Neural cell (in vitro differentiated cells): ENCODE results near the gene EZR.
"Not testable (repeated sequence)": the region's sequence is repeated elsewhere in the genome, so short reads cannot be mapped to it uniquely, and the experiment has no call there.

Experiments used
- EP300 ChIP-seq: fragments of 450-650 bp; conservative IDR thresholded peaks from 2 replicates; pipeline ENCODE4 v1.6.1; 2014; ENCODE audit warnings: antibody characterized with exemption, mild to moderate bottlenecking, moderate library complexity; ENCODE audit not compliant: poor library complexity, severe bottlenecking
- EZH2 ChIP-seq: fragments of 200-600, 300-800 bp; shearing (Covaris generic), sonication (generic); IDR thresholded peaks from 2 replicates; pipeline ENCODE4 v1.6.1; 2014; ENCODE audit warnings: antibody characterized with exemption, low read length, borderline replicate concordance, mild to moderate bottlenecking; ENCODE audit not compliant: insufficient read depth, poor library complexity, severe bottlenecking
- MXI1 ChIP-seq: fragments of 450-650 bp; conservative IDR thresholded peaks from 2 replicates; pipeline ENCODE4 v1.6.1; 2014; ENCODE audit warnings: antibody characterized with exemption, mild to moderate bottlenecking; ENCODE audit not compliant: poor library complexity, severe bottlenecking
- POLR2AphosphoS5 ChIP-seq: IDR thresholded peaks from 2 replicates; pipeline ENCODE4 v1.6.1; 2012
- RAD21 ChIP-seq: fragments of 450-650 bp; conservative IDR thresholded peaks from 2 replicates; pipeline ENCODE4 v1.6.1; 2014; ENCODE audit warnings: antibody characterized with exemption, mild to moderate bottlenecking, moderate library complexity
- TAF1 ChIP-seq: IDR thresholded peaks from 2 replicates; pipeline ENCODE4 v1.6.1; 2012; ENCODE audit warnings: low read depth
- TF ChIP-seq, protein P1 (sequence below): IDR thresholded peaks from 2 replicates; pipeline ENCODE4 v1.6.1; 2012; ENCODE audit warnings: borderline replicate concordance
- TF ChIP-seq, protein P2 (sequence below): fragments of 450-650 bp; IDR thresholded peaks from 2 replicates; pipeline ENCODE4 v1.5.1; 2014; ENCODE audit warnings: antibody characterized with exemption, mild to moderate bottlenecking, moderate library complexity; ENCODE audit not compliant: poor library complexity, severe bottlenecking

- not testable (repeated sequence) for TF ChIP-seq RAD21, MXI1, EZH2, TAF1, EP300, POLR2AphosphoS5
- TF ChIP-seq, protein P1, sequence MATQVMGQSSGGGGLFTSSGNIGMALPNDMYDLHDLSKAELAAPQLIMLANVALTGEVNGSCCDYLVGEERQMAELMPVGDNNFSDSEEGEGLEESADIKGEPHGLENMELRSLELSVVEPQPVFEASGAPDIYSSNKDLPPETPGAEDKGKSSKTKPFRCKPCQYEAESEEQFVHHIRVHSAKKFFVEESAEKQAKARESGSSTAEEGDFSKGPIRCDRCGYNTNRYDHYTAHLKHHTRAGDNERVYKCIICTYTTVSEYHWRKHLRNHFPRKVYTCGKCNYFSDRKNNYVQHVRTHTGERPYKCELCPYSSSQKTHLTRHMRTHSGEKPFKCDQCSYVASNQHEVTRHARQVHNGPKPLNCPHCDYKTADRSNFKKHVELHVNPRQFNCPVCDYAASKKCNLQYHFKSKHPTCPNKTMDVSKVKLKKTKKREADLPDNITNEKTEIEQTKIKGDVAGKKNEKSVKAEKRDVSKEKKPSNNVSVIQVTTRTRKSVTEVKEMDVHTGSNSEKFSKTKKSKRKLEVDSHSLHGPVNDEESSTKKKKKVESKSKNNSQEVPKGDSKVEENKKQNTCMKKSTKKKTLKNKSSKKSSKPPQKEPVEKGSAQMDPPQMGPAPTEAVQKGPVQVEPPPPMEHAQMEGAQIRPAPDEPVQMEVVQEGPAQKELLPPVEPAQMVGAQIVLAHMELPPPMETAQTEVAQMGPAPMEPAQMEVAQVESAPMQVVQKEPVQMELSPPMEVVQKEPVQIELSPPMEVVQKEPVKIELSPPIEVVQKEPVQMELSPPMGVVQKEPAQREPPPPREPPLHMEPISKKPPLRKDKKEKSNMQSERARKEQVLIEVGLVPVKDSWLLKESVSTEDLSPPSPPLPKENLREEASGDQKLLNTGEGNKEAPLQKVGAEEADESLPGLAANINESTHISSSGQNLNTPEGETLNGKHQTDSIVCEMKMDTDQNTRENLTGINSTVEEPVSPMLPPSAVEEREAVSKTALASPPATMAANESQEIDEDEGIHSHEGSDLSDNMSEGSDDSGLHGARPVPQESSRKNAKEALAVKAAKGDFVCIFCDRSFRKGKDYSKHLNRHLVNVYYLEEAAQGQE = not testable (repeated sequence)
- TF ChIP-seq, protein P2, sequence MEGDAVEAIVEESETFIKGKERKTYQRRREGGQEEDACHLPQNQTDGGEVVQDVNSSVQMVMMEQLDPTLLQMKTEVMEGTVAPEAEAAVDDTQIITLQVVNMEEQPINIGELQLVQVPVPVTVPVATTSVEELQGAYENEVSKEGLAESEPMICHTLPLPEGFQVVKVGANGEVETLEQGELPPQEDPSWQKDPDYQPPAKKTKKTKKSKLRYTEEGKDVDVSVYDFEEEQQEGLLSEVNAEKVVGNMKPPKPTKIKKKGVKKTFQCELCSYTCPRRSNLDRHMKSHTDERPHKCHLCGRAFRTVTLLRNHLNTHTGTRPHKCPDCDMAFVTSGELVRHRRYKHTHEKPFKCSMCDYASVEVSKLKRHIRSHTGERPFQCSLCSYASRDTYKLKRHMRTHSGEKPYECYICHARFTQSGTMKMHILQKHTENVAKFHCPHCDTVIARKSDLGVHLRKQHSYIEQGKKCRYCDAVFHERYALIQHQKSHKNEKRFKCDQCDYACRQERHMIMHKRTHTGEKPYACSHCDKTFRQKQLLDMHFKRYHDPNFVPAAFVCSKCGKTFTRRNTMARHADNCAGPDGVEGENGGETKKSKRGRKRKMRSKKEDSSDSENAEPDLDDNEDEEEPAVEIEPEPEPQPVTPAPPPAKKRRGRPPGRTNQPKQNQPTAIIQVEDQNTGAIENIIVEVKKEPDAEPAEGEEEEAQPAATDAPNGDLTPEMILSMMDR = not testable (repeated sequence)
Measured at GRCh38 chr6:158823616-158824015, 4.4 kb upstream of the EZR start.
